Lung (tissue), 16 donors: Measurements from ENCODE around the gene ZYG11B. TPM values are rescaled to one million over a fixed set of nuclear protein-coding genes. Genes with fewer than 3 reads are reported as not detected.

Experiments
- ATAC-seq: fragments of 200-7000 bp; cut with Tn5 transposase; one replicate; pipeline ENCODE4 v1.9.1; 2020; ENCODE audit warnings: moderate number of reproducible peaks; ENCODE audit not compliant: insufficient read depth, low FRiP score
- DNase-seq, 3 donors: peaks; one replicate each; pipeline ENCODE4 v3.0.0-alpha.2; 2013 to 2017
- H3K27ac ChIP-seq, 2 donors: one replicate each; pipeline ENCODE4 v1.5.1; 2013; ENCODE audit warnings: mild to moderate bottlenecking in 2 of 2, moderate library complexity in 2 of 2, control low read depth in 1 of 2, inconsistent platforms in 1 of 2, low read depth in 1 of 2, low read length in 1 of 2
- H3K27me3 ChIP-seq, 3 donors: one replicate each; pipeline ENCODE4 v1.5.1; 2013; ENCODE audit warnings: low read length in 2 of 3; ENCODE audit not compliant: control insufficient read depth in 3 of 3, insufficient read depth in 3 of 3
- H3K36me3 ChIP-seq, 4 donors: one replicate each; pipeline ENCODE4 v1.5.1; 2013; ENCODE audit warnings: low read length in 4 of 4, mild to moderate bottlenecking in 1 of 4, moderate library complexity in 1 of 4; ENCODE audit not compliant: control insufficient read depth in 4 of 4, insufficient read depth in 4 of 4
- H3K4me1 ChIP-seq, 5 donors: one replicate each; pipeline ENCODE4 v1.5.1; 2013; ENCODE audit warnings: low read length in 5 of 5, mild to moderate bottlenecking in 2 of 5, moderate library complexity in 1 of 5; ENCODE audit not compliant: control insufficient read depth in 5 of 5, insufficient read depth in 5 of 5
- H3K4me3 ChIP-seq: one replicate; pipeline ENCODE4 v1.5.1; 2013; ENCODE audit warnings: mild to moderate bottlenecking, control low read depth, moderate library complexity
- H3K9ac ChIP-seq, 2 donors: one replicate each; pipeline ENCODE4 v1.5.1; 2013; ENCODE audit warnings: low read length in 2 of 2, control low read depth in 1 of 2; ENCODE audit not compliant: insufficient read depth in 1 of 2
- H3K9me3 ChIP-seq, 4 donors: one replicate each; pipeline ENCODE4 v1.5.1; 2013; ENCODE audit warnings: low read length in 3 of 4, mild to moderate bottlenecking in 1 of 4, moderate library complexity in 1 of 4; ENCODE audit not compliant: control insufficient read depth in 4 of 4, insufficient read depth in 3 of 4
- CTCF ChIP-seq: IDR thresholded peaks from 2 replicates; pipeline ENCODE4 v1.5.1; 2012; ENCODE audit warnings: mild to moderate bottlenecking; ENCODE audit errors: control extremely low read depth, extremely low read depth
- WGBS, 2 donors: extraction: QIAGEN DNeasy Blood & Tissue Kit; methylation state at CpG; one replicate each; pipeline ENCODE4 v1.1.7; 2013; 5-methylcytosine and 5-hydroxymethylcytosine counted together
- long read RNA-seq, 5 donors: transcript quantifications; one replicate each; lab custom pipeline, GENCODE V29; 2026
- polyA plus RNA-seq, 2 donors: library from polyadenylated mRNA; stranded (reverse); fragments of 200-250 nt; gene quantifications; one replicate each; pipeline ENCODE4 v1.2.1, GENCODE V29; 2013
- total RNA-seq, 2 donors: library from RNA; depleted of rRNA in 1 of 2; stranded (reverse); fragments of >200 nt in 1 of 2; gene quantifications; one replicate each; pipeline ENCODE4 v1.2.1, GENCODE V29; 2014 to 2021
- donor health status: control.
- donor health status: control.
- donor health status: Bipolar disorder and iron deficiency.
- donor health status: healthy.
- donor health status: DM: yes; HTN: yes; CAD: no.

Gene ZYG11B
- total RNA-seq (10 to 100 TPM; 26.8 to 39.0 TPM), polyA plus RNA-seq (1 to 10 TPM; 5.7 to 6.9 TPM)
- long read RNA-seq, donor 1, full-length matches to known transcripts = 5 of 13 reads
- long read RNA-seq, donor 1, partial matches to known transcripts = 8 of 13 reads
- long read RNA-seq, donor 1, other reads (novel, unspliced or antisense) = 0 of 13 reads
- long read RNA-seq, donor 2, partial matches to known transcripts = 216 of 216 reads
- long read RNA-seq, donor 2, other reads (novel, unspliced or antisense) = 0 of 216 reads
- long read RNA-seq, donor 3, full-length matches to known transcripts = 1 of 1 reads
- long read RNA-seq, donor 3, partial matches to known transcripts = 0 of 1 reads
- long read RNA-seq, donor 3, other reads (novel, unspliced or antisense) = 0 of 1 reads
- long read RNA-seq, donor 4, full-length matches to known transcripts = 2 of 238 reads
- long read RNA-seq, donor 4, partial matches to known transcripts = 236 of 238 reads
- long read RNA-seq, donor 4, other reads (novel, unspliced or antisense) = 0 of 238 reads
- long read RNA-seq, donor 5, full-length matches to known transcripts = 5 of 11 reads
- long read RNA-seq, donor 5, partial matches to known transcripts = 0 of 11 reads
- long read RNA-seq, donor 5, other reads (novel, unspliced or antisense) = 6 of 11 reads

GRCh38 chr1:52726265-52727113 lies at the start of gene ZYG11B:
TSS of gene ZYG11B (plus strand) at chr1:52726453. CDS start at chr1:52726654, 201 bp downstream.
- Histone ChIP-seq H3K27me3 (no peaks in the 10 kb centered on the region), H3K9me3 (no peaks in the 10 kb centered on the region), H3K27ac (peak within 1 kb of the TSS; percentile 91 to 99), H3K4me1 (peaks cover 0 to 14% (median 11%) of the 10 kb centered on the region in 5 donors), H3K9ac (peak within 1 kb of the TSS; percentile 93 to 95), H3K4me3 (peak within 1 kb of the TSS; percentile 78), H3K36me3 (no peaks in the 10 kb centered on the region)
- DNase-seq (peak; percentile 90 to 95 (median 95)), ATAC-seq (peak; percentile 94)
- WGBS, 2 donors = 0 to 1% methylated on average over 26 to 59 of the region's 59 CpGs
- TF ChIP-seq CTCF = no peak

GRCh38 chr1:52677076-52677806 lies 49.0 kb upstream of the ZYG11B start:
- Histone ChIP-seq H3K4me1 (peaks cover 0 to 6% (median 0%) of the 10 kb centered on the region in 5 donors), H3K27ac (no peak overlapping the region), H3K9ac (no peak overlapping the region), H3K36me3 (no peaks in the 10 kb centered on the region), H3K9me3 (no peaks in the 10 kb centered on the region), H3K27me3 (no peaks in the 10 kb centered on the region), H3K4me3 (no peak overlapping the region)
- DNase-seq (peak; percentile 36 to 82 (median 46)), ATAC-seq (peak; percentile 19)
- WGBS, 2 donors = 55 to 58% methylated on average over 6 of the region's 6 CpGs
- TF ChIP-seq CTCF = no peak

GRCh38 chr1:52679048-52679447 lies 47.2 kb upstream of the ZYG11B start:
- no peak for TF ChIP-seq CTCF
- ATAC-seq = no peak
- peaks cover 0 to 6% (median 0%) of the 10 kb centered on the region in 5 donors for H3K4me1 ChIP-seq
- no peaks in the 10 kb centered on the region for H3K9me3 ChIP-seq
- 89 to 90% methylated on average over 1 of the region's 1 CpG for WGBS, 2 donors
- DNase-seq = no peak
- H3K4me3 ChIP-seq = no peak overlapping the region
- H3K9ac ChIP-seq = no peak overlapping the region
- no peaks in the 10 kb centered on the region for H3K36me3 ChIP-seq
- no peaks in the 10 kb centered on the region for H3K27me3 ChIP-seq
- no peak overlapping the region for H3K27ac ChIP-seq
